HG02623 (cell line): Measurements from ENCODE around the gene NOD1.

ENCODE experiments used
- ATAC-seq: cut with Tn5 transposase; IDR thresholded peaks from one replicate; pipeline ENCODE4 v1.9.1; 2021; ENCODE audit warnings: moderate library complexity; ENCODE audit not compliant: unreplicated experiment

NOD1 gene

GRCh38 chr7:30451539-30452279 is 26.9 kb downstream of the NOD1 start:
- no peak for ATAC-seq

DNA sequence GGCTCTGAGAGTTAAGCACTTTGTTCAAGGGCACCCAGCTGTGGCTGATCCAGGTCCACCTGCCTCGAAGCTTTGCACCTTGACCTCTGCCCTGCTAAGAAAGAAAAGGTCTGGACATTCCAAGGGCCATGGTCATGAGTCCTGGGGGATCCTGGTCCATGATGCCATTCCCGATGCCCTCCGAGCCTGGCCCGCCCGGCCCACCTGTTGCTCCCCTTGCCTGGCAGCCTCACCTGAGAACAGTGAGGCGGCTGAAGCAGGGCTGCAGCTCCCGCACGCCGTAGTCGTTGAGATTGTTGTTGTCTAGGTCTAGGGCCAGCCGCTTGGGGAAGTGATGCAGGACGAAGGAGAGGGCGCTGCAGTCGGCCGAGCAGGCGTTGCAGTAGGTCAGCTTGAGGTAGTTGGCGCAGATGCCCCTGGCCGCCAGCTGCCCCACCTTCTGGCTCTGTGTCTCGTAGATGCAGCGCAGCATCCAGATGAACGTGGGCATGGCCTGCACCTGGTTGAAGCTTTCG is 27.5 kb downstream of the NOD1 start:
- no peak for ATAC-seq

DNA sequence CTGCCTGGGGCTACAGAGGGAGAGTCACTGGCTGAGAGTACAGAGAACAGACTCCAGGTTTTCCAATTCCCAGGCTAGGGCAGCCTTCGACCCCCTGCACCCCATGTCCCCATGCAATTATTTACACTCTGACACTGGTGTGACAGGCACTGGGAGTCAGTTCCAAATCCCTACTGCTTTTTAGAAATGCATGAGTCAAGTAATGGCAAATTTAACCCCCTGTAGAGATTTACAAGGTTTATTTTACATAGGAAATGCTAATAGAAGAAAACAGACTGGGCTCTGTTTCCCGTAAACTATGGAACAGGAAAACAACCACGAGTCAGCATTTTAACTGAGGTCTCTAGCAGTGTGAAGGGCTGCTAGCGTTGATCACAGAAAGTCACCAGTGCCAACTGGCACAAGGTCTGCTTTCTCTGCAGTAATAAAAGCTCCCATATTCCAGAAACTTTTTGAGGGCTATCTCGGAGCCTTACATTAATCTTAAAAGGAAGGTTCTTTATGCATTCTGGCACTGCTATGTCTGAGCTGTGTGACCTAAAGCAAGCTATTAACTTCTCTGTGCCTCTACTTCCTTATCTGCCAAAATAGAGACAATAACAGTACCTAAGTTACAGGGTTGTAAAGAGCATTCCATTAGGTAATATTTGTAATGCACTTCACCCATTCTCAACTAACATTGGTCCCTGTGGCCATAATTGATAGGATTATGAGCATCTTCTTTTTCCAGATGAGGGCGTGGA is 28.2 kb downstream of the NOD1 start:
- no peak for ATAC-seq

DNA sequence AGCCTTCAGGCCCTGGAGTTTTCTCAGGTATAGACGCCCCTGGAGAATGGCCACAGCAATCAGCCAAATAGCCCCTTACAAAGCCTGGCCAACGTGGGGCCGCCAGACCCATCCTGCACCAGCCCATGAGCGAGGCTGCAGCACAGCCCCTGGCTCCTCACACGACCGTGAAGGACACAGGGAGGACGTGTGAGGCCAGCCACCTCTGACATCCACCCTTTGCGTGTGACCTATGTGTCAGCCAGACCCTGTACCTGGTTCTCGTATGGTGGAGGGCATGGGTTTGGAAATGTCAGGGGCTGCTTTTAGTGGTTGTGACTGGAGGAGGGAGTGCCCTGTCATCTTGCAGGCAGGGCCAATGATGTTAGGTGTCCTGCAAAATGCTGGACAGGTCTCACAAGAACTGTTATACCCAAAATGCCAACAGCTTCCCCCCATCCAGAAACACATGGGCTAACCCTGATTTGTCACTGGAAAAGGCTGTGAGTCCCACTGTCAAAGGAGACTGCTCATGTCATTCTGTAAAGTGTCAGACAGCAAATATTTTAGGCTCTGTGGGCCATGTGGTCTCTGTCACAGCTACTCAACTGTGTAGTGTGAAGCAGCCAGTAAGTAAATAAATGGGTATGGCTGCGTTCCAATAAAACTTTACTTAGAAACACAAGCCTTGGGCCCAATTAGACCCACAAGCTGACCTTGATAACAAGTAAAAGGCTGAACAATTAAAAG is 30.0 kb downstream of the NOD1 start:
- ATAC-seq = no peak

DNA sequence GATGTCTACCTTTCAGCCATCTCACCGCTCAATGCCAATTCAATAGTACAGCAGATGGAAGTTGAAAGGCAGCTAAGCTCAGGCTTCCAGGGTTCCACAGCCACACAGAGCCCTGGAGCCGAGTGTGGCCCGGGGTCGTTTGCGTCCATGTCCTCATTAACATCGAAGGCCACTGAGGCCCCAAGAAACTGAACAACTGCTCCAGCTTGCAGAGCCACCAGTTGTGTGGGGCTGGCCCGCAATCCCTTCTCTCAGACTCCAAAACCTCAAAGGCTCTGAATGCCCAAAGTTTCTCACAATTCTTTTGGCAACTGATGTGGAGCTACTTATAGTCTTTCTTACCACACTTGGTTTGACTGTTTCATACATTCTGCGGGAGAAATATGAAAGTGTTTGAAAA is 31.1 kb downstream of the NOD1 start:
- no peak for ATAC-seq

DNA sequence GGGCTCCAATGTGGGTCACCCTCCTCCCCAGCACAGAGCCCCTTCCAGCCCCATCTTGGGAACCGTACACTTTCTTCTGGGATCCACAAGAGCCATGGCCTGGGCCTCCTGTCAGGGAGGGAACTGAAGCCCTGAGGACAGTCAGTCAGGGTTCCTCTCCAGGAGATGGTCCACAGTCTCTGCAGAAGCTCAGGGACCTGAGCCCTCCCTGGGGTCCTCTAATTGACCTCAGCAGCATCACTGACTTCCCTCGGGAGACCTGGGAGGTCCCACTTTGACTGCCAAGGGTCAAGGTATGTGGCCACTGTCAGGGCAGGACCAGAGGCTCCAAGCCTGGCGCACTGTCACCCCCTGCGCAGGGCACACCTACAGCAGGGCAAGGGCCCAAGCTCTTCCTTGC is 32.3 kb downstream of the NOD1 start:
- ATAC-seq = no peak

GRCh38 chr7:30445770-30446169 is 32.8 kb downstream of the NOD1 start:
- peak; percentile 95 for ATAC-seq

GRCh38 chr7:30437823-30438574 is 40.6 kb downstream of the NOD1 start:
- ATAC-seq = no peak

- ATAC-seq = no peak
Measured at GRCh38 chr7:30436518-30436917, 42.1 kb downstream of the NOD1 start.

- ATAC-seq = no peak
Measured at GRCh38 chr7:30436046-30436445, 42.5 kb downstream of the NOD1 start.

- no peak for ATAC-seq
Measured at GRCh38 chr7:30434140-30434799, 44.3 kb downstream of the NOD1 start.

DNA sequence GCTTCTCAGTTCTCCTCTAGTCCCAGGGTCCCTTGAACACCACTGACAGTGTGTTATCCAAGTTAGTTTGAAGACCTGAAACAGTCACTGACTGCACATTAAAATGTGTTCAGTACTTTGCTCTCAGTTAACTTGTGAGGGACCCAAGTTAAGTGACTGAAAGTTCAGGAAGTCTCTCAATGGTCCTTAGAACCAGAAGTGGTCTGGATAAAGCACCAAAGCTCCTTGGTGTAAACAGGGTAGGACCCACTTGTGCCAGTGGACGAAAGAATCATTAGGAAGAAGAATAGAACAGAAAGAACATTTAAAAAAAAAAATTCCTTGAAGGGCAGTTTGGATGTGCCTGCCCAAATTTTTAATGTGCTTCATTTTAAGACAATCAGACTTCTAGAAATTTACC is 45.1 kb downstream of the NOD1 start:
- ATAC-seq = no peak

GRCh38 chr7:30433082-30433481 is 45.5 kb downstream of the NOD1 start:
- ATAC-seq = no peak

GRCh38 chr7:30430777-30431176 is 47.8 kb downstream of the NOD1 start:
- ATAC-seq = no peak

GRCh38 chr7:30430276-30430675 is 48.3 kb downstream of the NOD1 start:
- ATAC-seq = no peak

DNA sequence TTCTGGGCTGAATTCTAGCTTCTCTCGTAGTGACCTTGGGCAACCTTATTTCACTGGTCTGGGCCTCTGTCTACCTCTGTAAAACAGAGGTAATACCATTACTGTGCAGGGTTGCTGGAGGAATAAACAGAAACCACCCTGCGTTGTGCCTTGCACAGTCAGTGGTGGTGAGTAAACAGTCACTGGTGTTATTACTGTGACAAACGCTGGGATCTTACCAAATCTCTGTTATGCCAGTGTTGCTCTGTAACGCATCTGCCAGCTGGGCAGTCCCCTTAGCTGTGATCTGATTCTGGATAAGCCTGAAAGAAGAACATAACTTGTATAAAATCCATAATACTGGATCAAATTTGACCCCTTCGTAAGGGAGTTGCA is 49.4 kb downstream of the NOD1 start:
- no peak for ATAC-seq

GRCh38 chr7:30428246-30429155 is 50.1 kb downstream of the NOD1 start:
- ATAC-seq = no peak

- ATAC-seq = no peak
Measured at GRCh38 chr7:30427296-30428070, 51.1 kb downstream of the NOD1 start.

DNA sequence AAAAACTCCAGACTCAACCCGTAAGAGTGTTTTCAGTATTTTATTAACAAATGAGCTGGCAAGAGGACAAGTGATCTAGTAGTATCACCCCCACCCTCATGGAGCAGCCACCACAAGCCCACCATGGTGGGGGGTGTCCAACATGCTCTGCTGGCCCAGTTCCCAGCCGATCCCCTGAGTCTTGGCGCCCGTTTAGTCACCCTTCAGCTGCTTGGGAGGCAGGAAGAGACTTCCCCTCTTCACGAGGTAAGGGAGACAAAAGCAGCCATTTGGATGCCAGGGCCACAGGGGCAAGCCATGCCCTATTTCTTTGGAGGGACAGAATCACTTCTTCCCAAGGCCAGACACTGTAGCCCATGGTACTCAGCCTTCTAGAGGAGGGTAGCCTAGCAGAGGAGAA is 54.1 kb downstream of the NOD1 start:
- ATAC-seq = no peak
